Large intestine (tissue), 3 donors: ENCODE results near the gene LAMTOR2. TPM values are rescaled to one million over a fixed set of nuclear protein-coding genes. Genes with fewer than 3 reads are reported as not detected.
"Not testable (repeated sequence)": the region's sequence is repeated elsewhere in the genome, so short reads cannot be mapped to it uniquely, and the experiment has no call there.

Experiments
- DNase-seq, 2 donors: peaks; one replicate each; pipeline versions ENCODE4 v3.0.0 to v3.0.0-alpha.2; 2013
- H3K27ac ChIP-seq: one replicate; pipeline ENCODE4 v1.5.1; 2013; ENCODE audit warnings: low read length
- H3K27me3 ChIP-seq: 2 replicates; pipeline ENCODE4 v1.6.1; 2013; ENCODE audit warnings: low read length; ENCODE audit not compliant: control insufficient read depth, insufficient read depth
- H3K36me3 ChIP-seq: 2 replicates; pipeline ENCODE4 v1.6.1; 2013; ENCODE audit warnings: low read length; ENCODE audit not compliant: control insufficient read depth, insufficient read depth
- H3K4me1 ChIP-seq: one replicate; pipeline ENCODE4 v1.6.1; 2013; ENCODE audit warnings: low read length; ENCODE audit not compliant: control insufficient read depth, insufficient read depth
- H3K4me3 ChIP-seq: one replicate; pipeline ENCODE4 v1.5.1; 2013; ENCODE audit warnings: low read length
- H3K9me3 ChIP-seq: one replicate; pipeline ENCODE4 v1.6.1; 2013; ENCODE audit warnings: mild to moderate bottlenecking, low read depth, low read length, moderate library complexity; ENCODE audit not compliant: control insufficient read depth
- WGBS: methylation state at CpG from one replicate; pipeline ENCODE4 v1.1.5; 2013; ENCODE audit warnings: low lambda C conversion rate; ENCODE audit not compliant: insufficient coverage; 5-methylcytosine and 5-hydroxymethylcytosine counted together
- polyA plus RNA-seq: library from polyadenylated mRNA; unstranded; fragments of 120-200 nt; gene quantifications from one replicate; pipeline ENCODE4 v1.2.1, GENCODE V29; 2013

Gene LAMTOR2
- polyA plus RNA-seq, 1 donor = 64.0 TPM

DNA sequence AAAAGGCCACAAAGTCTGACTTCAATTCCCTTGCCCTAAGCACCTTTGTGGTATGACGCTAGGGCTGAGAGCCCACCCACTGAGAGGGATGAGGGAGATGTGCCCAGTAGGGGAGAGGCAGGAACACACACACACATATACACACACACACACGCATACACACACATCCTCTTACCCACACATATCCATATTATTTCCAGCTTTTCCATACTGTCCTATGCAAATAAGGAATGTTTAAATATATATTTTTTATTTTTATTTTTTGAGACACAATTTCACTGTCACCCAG lies 9.4 kb downstream of the LAMTOR2 start:
- Histone ChIP-seq H3K4me1 (peaks cover 4% of the 10 kb centered on the region), H3K27me3 (no peaks in the 10 kb centered on the region), H3K27ac (no peak overlapping the region), H3K36me3 (peaks cover 31% of the 10 kb centered on the region), H3K9me3 (no peaks in the 10 kb centered on the region), H3K4me3 (no peak overlapping the region)
- WGBS = no CpG with 5 or more reads among the region's 2 CpGs
- DNase-seq = no peak

DNA sequence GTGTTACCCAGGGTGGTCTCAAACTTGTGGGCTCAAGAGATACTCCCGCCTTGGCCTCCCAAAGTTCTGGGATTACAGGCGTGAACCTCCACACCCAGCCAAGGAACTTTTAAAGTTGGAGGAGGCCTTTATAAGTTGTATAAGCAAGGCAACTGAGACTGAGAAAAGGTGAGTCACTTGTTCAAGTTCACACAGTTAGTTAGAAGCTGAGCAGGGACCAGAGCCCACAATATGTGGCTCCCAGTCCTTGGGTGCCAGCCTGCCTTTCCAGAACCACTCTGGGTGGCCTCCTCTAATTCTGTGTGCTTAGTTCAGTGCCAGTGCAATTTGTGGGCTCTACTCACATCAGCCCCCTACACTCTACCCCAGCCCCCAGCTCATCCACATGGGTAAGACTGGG lies 10.0 kb downstream of the LAMTOR2 start:
- Histone ChIP-seq H3K27ac (no peak overlapping the region), H3K27me3 (no peaks in the 10 kb centered on the region), H3K36me3 (peaks cover 35% of the 10 kb centered on the region), H3K4me3 (no peak overlapping the region), H3K9me3 (no peaks in the 10 kb centered on the region), H3K4me1 (peaks cover 4% of the 10 kb centered on the region)
- WGBS = no CpG with 5 or more reads among the region's 2 CpGs
- DNase-seq = no peak

DNA sequence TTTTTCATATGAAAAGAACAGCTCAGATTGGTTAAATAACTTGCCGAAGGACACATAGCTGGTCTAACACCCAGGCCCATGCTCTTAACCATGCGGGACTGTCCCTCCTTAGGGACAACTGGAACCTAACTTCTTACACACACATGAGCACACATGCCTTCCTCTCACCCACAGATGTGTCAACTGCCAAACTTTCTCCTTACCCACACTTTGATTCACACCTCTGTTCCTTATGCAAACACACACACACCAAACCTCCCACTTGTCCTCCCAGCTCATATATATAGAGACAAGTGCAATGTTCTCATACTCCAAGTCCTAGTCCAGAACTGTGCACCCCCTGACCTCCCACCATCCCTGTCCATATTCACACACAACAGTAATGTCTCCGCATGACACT lies 10.6 kb downstream of the LAMTOR2 start:
- H3K27me3 ChIP-seq = no peaks in the 10 kb centered on the region
- no CpG with 5 or more reads among the region's 3 CpGs for WGBS
- DNase-seq = no peak
- no peaks in the 10 kb centered on the region for H3K9me3 ChIP-seq
- H3K4me1 ChIP-seq = peaks cover 4% of the 10 kb centered on the region
- no peak overlapping the region for H3K27ac ChIP-seq
- H3K36me3 ChIP-seq = peaks cover 41% of the 10 kb centered on the region
- no peak overlapping the region for H3K4me3 ChIP-seq

DNA sequence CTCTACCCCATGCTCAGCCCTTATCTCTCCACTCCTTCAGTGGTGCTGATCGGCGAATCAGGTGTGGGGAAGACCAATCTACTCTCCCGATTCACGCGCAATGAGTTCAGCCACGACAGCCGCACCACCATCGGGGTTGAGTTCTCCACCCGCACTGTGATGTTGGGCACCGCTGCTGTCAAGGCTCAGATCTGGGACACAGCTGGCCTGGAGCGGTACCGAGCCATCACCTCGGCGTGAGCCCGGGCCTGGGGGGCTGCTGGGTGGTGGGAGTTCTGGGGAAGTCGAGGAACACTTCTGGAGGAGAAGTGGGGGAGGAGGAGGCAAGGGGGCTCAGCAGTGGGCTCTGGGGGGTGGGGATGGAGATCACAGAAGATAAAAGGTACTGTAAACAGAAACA lies 11.3 kb downstream of the LAMTOR2 start:
- H3K27me3 ChIP-seq = no peaks in the 10 kb centered on the region
- H3K27ac ChIP-seq = no peak overlapping the region
- H3K4me3 ChIP-seq = no peak overlapping the region
- DNase-seq = no peak
- H3K36me3 ChIP-seq = peaks cover 47% of the 10 kb centered on the region
- no peaks in the 10 kb centered on the region for H3K9me3 ChIP-seq
- H3K4me1 ChIP-seq = peaks cover 4% of the 10 kb centered on the region
- no CpG with 5 or more reads among the region's 16 CpGs for WGBS

DNA sequence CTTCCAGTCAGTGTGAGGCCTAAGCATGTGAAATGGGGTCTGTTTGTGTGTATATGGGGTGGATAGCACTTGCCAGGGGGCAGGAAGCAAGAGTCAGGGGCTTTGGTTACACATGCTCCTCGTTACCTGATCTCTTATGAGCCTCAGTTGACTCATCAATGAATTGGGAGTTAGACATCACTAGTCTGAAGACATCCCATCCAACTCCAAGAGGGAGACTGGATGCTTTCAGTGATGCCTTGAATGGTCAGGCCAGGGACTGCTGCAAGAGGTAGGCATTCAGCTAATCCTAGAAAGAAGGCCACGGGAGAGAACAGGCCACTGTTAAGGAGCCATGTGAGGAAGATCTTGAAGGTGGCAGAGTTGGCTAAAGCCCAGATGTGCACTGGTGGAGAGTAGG lies 12.7 kb downstream of the LAMTOR2 start:
- Histone ChIP-seq H3K27ac (no peak overlapping the region), H3K4me3 (no peak overlapping the region), H3K4me1 (peaks cover 4% of the 10 kb centered on the region), H3K9me3 (no peaks in the 10 kb centered on the region), H3K36me3 (peaks cover 51% of the 10 kb centered on the region), H3K27me3 (no peaks in the 10 kb centered on the region)
- WGBS = no CpG with 5 or more reads among the region's 2 CpGs
- no peak for DNase-seq

DNA sequence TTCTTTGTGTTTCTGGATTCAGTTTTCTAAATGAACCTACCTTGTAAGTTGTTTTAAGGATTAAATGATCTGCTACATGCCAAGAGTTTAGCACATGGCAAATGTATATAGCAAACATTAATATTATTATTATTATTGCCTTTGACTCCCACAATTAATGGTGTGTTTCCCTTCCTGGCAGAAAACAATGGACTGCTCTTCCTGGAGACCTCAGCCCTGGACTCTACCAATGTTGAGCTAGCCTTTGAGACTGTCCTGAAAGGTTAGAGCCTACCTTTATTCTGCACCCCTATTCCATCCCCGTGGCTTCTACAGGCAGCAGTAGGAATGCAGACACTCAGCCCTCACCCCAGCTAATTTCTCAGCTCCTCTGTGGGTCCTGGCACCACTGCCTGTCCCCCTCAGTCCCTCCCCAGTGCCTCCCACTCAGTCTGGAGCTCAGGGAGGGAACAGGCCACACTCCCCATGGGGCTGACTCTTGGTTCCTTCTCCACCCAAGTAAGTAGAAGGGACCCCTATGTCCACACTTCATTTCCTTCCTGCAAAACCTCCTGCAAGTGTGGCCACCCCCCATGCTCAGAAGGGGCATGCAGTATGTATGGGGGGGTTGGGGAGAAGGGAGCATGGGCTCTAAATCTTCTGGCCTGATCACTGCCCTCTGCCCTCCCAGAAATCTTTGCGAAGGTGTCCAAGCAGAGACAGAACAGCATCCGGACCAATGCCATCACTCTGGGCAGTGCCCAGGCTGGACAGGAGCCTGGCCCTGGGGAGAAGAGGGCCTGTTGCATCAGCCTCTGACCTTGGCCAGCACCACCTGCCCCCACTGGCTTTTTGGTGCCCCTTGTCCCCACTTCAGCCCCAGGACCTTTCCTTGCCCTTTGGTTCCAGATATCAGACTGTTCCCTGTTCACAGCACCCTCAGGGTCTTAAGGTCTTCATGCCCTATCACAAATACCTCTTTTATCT lies 15.2 kb downstream of the LAMTOR2 start:
- Histone ChIP-seq H3K4me3 (no peak overlapping the region), H3K27me3 (no peaks in the 10 kb centered on the region), H3K27ac (no peak overlapping the region), H3K9me3 (no peaks in the 10 kb centered on the region), H3K4me1 (peaks cover under 1% of the 10 kb centered on the region), H3K36me3 (peaks cover 62% of the 10 kb centered on the region)
- no peak for DNase-seq
- WGBS = no CpG with 5 or more reads among the region's 3 CpGs

DNA sequence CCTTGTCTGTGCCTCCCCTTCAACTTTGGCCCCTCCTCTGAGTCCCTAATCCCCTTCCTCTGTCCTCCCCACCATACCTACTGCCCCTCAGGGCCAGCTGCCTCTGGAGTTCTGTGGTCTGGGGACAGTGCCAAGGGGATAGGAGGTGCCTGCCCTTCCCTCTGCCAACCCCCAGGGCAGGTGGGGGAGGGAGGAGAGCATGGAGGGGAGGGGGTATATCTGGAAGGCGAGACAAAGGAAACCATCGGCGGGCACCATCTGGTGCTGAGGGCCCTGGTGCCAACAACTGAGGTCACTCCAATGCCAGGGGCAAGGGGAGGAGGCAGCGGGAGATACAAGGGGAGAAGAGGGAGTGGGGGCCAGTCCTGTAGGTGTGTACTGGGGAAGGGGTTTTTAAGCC lies 16.0 kb downstream of the LAMTOR2 start:
- DNase-seq = no peak
- Histone ChIP-seq H3K27me3 (no peaks in the 10 kb centered on the region), H3K4me3 (no peak overlapping the region), H3K27ac (no peak overlapping the region), H3K9me3 (no peaks in the 10 kb centered on the region), H3K36me3 (peaks cover 57% of the 10 kb centered on the region), H3K4me1 (peaks cover 3% of the 10 kb centered on the region)
- no CpG with 5 or more reads among the region's 4 CpGs for WGBS

DNA sequence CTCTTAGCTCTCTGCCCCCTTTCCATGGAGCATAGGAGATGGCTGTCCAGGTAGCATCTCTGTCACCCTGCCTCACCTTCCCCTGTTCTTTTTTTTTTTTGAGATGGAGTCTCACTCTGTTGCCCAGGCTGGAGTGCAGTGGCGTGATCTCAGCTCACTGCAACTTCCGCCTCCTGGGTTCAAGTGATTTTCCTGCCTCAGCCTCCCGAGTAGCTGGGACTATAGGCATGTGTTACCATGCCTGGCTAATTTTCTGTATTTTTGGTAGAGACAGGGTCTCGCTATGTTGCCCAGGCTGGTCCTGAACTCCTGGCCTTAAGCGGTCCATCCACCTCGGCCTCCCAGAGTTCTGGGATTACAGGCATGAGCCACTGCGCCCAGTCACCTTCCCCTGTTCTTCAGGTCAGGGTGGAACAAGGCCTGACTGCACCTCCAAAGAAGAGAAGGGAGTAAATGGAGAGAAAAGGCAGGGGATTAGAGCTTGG lies 16.8 kb downstream of the LAMTOR2 start:
- not testable (repeated sequence) for H3K9me3 ChIP-seq, DNase-seq, H3K27me3 ChIP-seq, H3K27ac ChIP-seq, H3K4me3 ChIP-seq
- WGBS = no CpG with 5 or more reads among the region's 7 CpGs
- Histone ChIP-seq H3K4me1 (peaks cover 11% of the 10 kb centered on the region), H3K36me3 (peaks cover 57% of the 10 kb centered on the region)

DNA sequence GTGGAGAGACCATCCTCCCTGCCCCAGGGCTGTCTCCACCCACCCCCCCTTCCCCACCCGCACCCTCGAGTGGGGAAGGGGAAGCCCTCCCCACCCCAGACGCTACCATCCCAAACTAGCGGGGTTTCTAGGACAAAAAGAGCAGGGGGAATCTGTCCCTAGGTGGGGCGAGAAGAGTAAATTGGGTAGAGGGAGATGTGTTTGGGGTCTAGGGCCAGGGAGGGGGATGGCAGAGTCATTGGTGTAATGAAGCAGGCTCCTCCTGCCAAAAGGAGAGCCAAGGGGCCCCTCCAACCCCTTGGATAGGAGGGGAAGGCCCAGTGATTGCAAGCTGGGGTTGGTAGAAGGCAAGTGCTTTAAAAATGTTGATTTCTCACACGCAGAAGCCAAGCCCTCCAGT lies 17.7 kb downstream of the LAMTOR2 start:
- DNase-seq = no peak
- no peak overlapping the region for H3K27ac ChIP-seq
- H3K9me3 ChIP-seq = peaks cover 5% of the 10 kb centered on the region
- no peaks in the 10 kb centered on the region for H3K27me3 ChIP-seq
- peaks cover 16% of the 10 kb centered on the region for H3K4me1 ChIP-seq
- WGBS = 80% methylated on average over 1 of the region's 6 CpGs
- H3K4me3 ChIP-seq = no peak overlapping the region
- peaks cover 56% of the 10 kb centered on the region for H3K36me3 ChIP-seq

DNA sequence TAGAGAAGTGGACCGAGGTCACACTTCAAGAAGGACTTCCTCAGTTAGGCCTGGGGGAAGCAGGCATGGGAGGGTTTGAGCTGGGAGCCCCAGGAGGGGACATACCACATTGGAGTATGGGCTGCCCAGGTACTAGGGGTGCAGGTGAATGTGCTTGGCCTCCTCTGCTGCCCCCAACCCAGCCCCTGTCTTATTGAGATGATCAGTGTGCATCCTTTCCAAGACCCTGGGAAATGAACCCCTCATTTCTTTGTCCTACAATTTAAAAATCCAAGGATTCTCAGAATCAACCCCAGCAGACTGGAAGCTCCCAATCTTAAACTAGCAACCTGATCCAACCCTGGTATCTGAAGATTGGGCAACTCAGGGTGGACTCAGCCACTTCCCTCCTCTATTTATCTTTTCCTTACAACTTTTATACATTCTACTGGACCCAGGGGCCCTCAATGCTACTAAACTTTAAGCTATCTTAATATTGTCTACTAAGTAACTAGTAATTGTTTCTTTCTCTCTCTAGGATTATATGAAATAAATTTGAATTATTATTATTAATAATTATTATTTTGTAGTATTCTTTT lies 18.6 kb downstream of the LAMTOR2 start:
- peaks cover 8% of the 10 kb centered on the region for H3K9me3 ChIP-seq
- H3K27me3 ChIP-seq = no peaks in the 10 kb centered on the region
- peaks cover 18% of the 10 kb centered on the region for H3K4me1 ChIP-seq
- DNase-seq = no peak
- peaks cover 52% of the 10 kb centered on the region for H3K36me3 ChIP-seq
- H3K4me3 ChIP-seq = no peak overlapping the region
- no peak overlapping the region for H3K27ac ChIP-seq
- no CpG with 5 or more reads among the region's 1 CpG for WGBS
